ENCODE measurements around the gene DMGDH.

DMGDH gene

DNA sequence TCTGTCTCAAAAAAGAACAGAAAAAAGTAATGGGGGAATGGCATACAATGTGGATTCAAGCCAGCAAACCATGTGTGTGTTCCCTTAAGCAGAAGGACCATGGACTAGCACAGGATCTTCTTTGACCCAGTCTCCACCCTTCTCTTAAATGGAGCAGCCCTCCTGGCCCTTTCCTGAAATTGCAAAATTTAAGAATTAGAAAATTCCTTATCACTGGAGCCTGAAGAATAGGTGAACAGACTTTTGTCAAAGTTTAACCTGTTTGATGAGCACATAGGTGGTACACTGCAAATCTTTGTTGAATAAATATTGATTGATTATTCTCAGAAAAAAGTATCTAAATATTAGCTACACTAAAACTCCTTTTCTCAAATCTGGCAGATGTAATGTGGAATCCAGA lies 12.6 kb downstream of the DMGDH start:
- no peak for TF ChIP-seq CTCF (IDR thresholded peaks at IDR 0.05; ENCODE audit: insufficient read depth, low read length, poor library complexity, severe bottlenecking)
- no peak for DNase-seq (ENCODE audit: extremely low read depth, insufficient read length)
- H3K27me3 ChIP-seq (replicated peaks; ENCODE audit: control insufficient read depth, insufficient read depth, low read length): no peaks in the 10 kb centered on the region
- no peak overlapping the region for H3K4me3 ChIP-seq (replicated peaks; ENCODE audit: low read depth, low read length)
- H3K36me3 ChIP-seq (ENCODE audit: control insufficient read depth, insufficient read depth, low read length): no peaks in the 10 kb centered on the region

DNA sequence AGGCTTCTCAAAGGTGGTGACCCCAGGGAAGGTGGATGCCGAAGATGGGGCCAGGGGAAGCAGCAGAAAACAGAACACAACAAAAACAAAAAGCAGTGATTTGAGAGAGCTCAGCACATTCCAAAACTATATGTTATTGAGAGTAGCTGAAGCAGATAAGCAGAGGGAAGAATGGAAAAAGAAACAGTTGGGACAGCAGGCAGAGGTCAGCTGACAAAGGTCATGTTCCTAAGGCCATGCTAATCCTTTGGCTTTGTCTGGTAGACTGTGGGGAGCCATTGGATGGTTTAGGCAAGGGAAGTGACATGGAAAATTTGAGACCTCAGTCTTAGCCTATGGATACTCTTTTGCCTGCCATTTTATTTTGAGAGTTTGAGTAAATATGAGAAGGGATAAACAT lies 14.5 kb downstream of the DMGDH start:
- no peak for TF ChIP-seq CTCF (IDR thresholded peaks at IDR 0.05; ENCODE audit: insufficient read depth, low read length, poor library complexity, severe bottlenecking)
- H3K4me3 ChIP-seq (replicated peaks; ENCODE audit: low read depth, low read length): no peak overlapping the region
- DNase-seq (ENCODE audit: extremely low read depth, insufficient read length): no peak
- H3K27me3 ChIP-seq (replicated peaks; ENCODE audit: control insufficient read depth, insufficient read depth, low read length): no peaks in the 10 kb centered on the region
- no peaks in the 10 kb centered on the region for H3K36me3 ChIP-seq (ENCODE audit: control insufficient read depth, insufficient read depth, low read length)

DNA sequence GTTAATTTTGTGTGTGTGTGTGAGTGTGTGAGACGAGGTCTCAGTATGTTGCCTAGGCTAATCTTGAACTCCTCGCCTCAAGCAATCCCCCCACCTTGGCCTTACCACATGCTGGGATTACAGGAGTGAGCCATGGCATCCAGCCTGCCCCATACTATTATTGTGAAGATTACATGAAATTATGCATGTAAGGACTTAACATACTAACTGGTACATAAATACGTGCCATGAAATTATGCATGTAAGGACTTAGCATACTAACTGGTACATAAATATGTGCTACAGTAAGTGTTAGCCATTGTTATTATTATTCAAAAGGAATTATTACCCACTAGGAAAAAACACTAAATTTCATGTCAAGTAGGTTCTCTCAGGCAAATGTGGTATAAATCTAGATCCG lies 16.2 kb downstream of the DMGDH start:
- DNase-seq (ENCODE audit: extremely low read depth, insufficient read length): no peak
- Histone ChIP-seq H3K36me3 (ENCODE audit: control insufficient read depth, insufficient read depth, low read length) (no peaks in the 10 kb centered on the region), H3K27me3 (replicated peaks; ENCODE audit: control insufficient read depth, insufficient read depth, low read length) (no peaks in the 10 kb centered on the region), H3K4me3 (replicated peaks; ENCODE audit: low read depth, low read length) (no peak overlapping the region)
- no peak for TF ChIP-seq CTCF (IDR thresholded peaks at IDR 0.05; ENCODE audit: insufficient read depth, low read length, poor library complexity, severe bottlenecking)

DNA sequence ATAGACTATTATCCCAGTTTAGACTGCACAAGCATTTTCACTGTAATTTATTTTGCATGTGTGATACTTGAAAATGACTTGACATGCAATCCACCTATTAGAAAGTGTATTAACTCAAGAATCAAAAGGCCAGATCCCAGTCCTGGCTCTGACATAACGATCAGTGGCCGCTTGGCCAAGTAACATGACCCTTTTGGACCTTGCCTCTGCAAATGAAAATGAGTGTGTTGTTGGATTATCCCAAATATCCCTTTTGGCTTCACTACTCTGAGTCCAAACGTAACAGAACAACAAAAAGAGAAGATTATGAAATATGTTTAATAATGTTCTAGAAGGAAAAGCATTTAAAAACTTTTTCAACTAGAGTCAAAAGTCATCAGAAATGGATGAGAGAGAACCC lies 19.0 kb downstream of the DMGDH start:
- DNase-seq (ENCODE audit: extremely low read depth, insufficient read length): no peak
- TF ChIP-seq CTCF (IDR thresholded peaks at IDR 0.05; ENCODE audit: insufficient read depth, low read length, poor library complexity, severe bottlenecking): no peak
- Histone ChIP-seq H3K27me3 (replicated peaks; ENCODE audit: control insufficient read depth, insufficient read depth, low read length) (no peaks in the 10 kb centered on the region), H3K36me3 (ENCODE audit: control insufficient read depth, insufficient read depth, low read length) (no peaks in the 10 kb centered on the region), H3K4me3 (replicated peaks; ENCODE audit: low read depth, low read length) (no peak overlapping the region)

- TF ChIP-seq CTCF (IDR thresholded peaks at IDR 0.05; ENCODE audit: insufficient read depth, low read length, poor library complexity, severe bottlenecking): no peak
- no peak for DNase-seq (ENCODE audit: extremely low read depth, insufficient read length)
These were observed 21.0 kb downstream of the DMGDH start for GRCh38 chr5:79048437-79048836.

DNA sequence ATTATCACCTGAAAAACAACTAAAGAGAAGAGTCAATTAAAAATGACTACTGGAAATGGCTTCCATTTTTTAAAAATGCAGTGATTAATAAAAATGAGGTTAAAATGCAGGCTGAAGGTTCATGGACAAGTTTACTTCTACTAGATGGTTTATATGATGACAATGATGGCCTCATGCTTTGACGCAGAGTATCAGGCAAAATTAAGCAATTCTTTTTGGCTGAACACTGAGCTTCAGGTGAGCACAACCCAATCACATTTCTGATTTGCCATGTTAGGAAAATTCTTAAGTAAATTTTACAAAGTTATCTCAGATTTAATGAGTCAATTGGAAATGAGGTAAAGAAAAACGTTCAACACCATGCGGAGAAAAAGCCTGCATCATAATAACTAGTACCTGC lies 22.3 kb downstream of the DMGDH start:
- no peak for TF ChIP-seq CTCF (IDR thresholded peaks at IDR 0.05; ENCODE audit: insufficient read depth, low read length, poor library complexity, severe bottlenecking)
- H3K4me3 ChIP-seq (replicated peaks; ENCODE audit: low read depth, low read length): no peak overlapping the region
- no peaks in the 10 kb centered on the region for H3K36me3 ChIP-seq (ENCODE audit: control insufficient read depth, insufficient read depth, low read length)
- H3K27me3 ChIP-seq (replicated peaks; ENCODE audit: control insufficient read depth, insufficient read depth, low read length): no peaks in the 10 kb centered on the region
- no peak for DNase-seq (ENCODE audit: extremely low read depth, insufficient read length)

More at GRCh38 chr5:79048437-79048836, 21.0 kb downstream of the DMGDH start:
- Histone ChIP-seq H3K4me3 (replicated peaks; ENCODE audit: low read depth, low read length) (no peak overlapping the region), H3K27me3 (replicated peaks; ENCODE audit: control insufficient read depth, insufficient read depth, low read length) (no peaks in the 10 kb centered on the region), H3K36me3 (ENCODE audit: control insufficient read depth, insufficient read depth, low read length) (no peaks in the 10 kb centered on the region)
